Esophagus muscularis mucosa (tissue), 4 donors: Measurements from ENCODE around the gene PPP6R1. TPM values are rescaled to one million over a fixed set of nuclear protein-coding genes. Genes with fewer than 3 reads are reported as not detected.

Experiments used
- DNase-seq: peaks from one replicate; pipeline ENCODE4 v3.0.0-alpha.2; 2017; ENCODE audit errors: extremely low spot score
- H3K27ac ChIP-seq, 4 donors: fragments of 200-600 bp; sonication (generic); replicated peaks in 1 of 4; 1 replicate in 3 of 4; 2 replicates in 1 of 4; pipeline ENCODE4 v1.5.1; 2016 to 2019; ENCODE audit warnings: mild to moderate bottlenecking in 1 of 4
- H3K27me3 ChIP-seq, 4 donors: fragments of 200-600 bp; sonication (generic); one replicate each; pipeline versions ENCODE4 v1.5.1 to v1.6.0; 2016 to 2019
- H3K36me3 ChIP-seq, 4 donors: fragments of 200-600 bp; sonication (generic); one replicate each; pipeline ENCODE4 v1.5.1; 2016 to 2019
- H3K4me1 ChIP-seq, 4 donors: fragments of 200-600 bp; sonication (generic); one replicate each; pipeline ENCODE4 v1.5.1; 2016 to 2019
- H3K4me3 ChIP-seq, 4 donors: fragments of 200-600 bp; sonication (generic); 1 replicate in 2 of 4; 2 replicates in 2 of 4; pipeline ENCODE4 v1.5.1; 2016 to 2019; ENCODE audit warnings: mild to moderate bottlenecking in 4 of 4, moderate library complexity in 1 of 4
- H3K9me3 ChIP-seq, 4 donors: fragments of 200-600 bp; sonication (generic); 1 replicate in 3 of 4; 2 replicates in 1 of 4; pipeline ENCODE4 v1.5.1; 2016 to 2019
- EP300 ChIP-seq: sonication (generic); formaldehyde crosslinking; IDR thresholded peaks from one replicate; pipeline ENCODE4 v1.6.1; 2017; ENCODE audit warnings: antibody characterized with exemption
- POLR2A ChIP-seq: fragments of 450-650 bp; IDR thresholded peaks from one replicate; pipeline ENCODE4 v1.6.1; 2017; ENCODE audit warnings: antibody characterized with exemption, moderate library complexity, mild to moderate bottlenecking, low read depth
- POLR2AphosphoS5 ChIP-seq, 2 donors: sonication (generic); formaldehyde crosslinking; IDR thresholded peaks; one replicate each; pipeline ENCODE4 v1.6.1; 2017; ENCODE audit warnings: antibody characterized with exemption in 2 of 2
- WGBS: methylation state at CpG from one replicate; pipeline ENCODE4 v1.1.5; 2018; 5-methylcytosine and 5-hydroxymethylcytosine counted together
- intact Hi-C: fragments of 100-400 bp; cut with DNase I; formaldehyde crosslinking; loops from one replicate; pipeline ENCODE4 v1.15.1; 2023
- total RNA-seq, 4 donors: library from RNA; depleted of rRNA; stranded (reverse); fragments of >200 nt; gene quantifications; one replicate each; pipeline versions ENCODE4 v1.1.0 to v1.2.1, GENCODE V29; 2016
- TF ChIP-seq, protein P1 (sequence below), 3 experiments: fragments of 200-600 bp in 2 of 3; fragments of 450-650 bp in 1 of 3; sonication (generic) in 2 of 3; IDR thresholded peaks; one replicate each; pipeline ENCODE4 v1.5.1; 2017 to 2019; ENCODE audit warnings: antibody characterized with exemption in 3 of 3, mild to moderate bottlenecking in 2 of 3, moderate library complexity in 1 of 3

The PPP6R1 gene
- total RNA-seq, 4 donors from 2014 or later, result 37.4 to 75.5 (median 45.6) TPM

DNA sequence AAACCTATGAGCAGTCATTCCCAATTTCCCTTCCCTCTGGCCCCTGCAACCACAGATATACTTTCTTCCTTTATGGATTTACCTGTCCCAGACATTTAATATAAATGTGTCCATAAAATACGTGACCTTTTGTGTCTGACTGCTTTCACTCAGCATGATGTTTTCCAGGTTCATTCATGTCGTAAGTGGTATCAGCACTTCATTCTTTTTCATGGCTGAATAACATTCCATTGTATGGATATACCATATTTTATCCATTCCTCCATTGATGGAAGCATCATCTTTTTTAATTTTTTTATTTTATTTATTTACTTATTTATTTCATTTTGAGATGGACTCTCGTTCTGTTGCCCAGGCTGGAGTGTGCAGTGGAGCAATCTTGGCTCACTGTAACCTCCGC, 8.0 kb upstream of the PPP6R1 start:
- Histone ChIP-seq H3K27ac (no peak overlapping the region), H3K4me3 (no peak overlapping the region), H3K36me3 (peaks cover 0 to 64% (median 37%) of the 10 kb centered on the region in 4 donors), H3K4me1 (no peaks in the 10 kb centered on the region), H3K27me3 (no peaks in the 10 kb centered on the region), H3K9me3 (no peaks in the 10 kb centered on the region)
- DNase-seq, result no peak
- intact Hi-C loops, result no loop called here
- TF ChIP-seq, protein P1, sequence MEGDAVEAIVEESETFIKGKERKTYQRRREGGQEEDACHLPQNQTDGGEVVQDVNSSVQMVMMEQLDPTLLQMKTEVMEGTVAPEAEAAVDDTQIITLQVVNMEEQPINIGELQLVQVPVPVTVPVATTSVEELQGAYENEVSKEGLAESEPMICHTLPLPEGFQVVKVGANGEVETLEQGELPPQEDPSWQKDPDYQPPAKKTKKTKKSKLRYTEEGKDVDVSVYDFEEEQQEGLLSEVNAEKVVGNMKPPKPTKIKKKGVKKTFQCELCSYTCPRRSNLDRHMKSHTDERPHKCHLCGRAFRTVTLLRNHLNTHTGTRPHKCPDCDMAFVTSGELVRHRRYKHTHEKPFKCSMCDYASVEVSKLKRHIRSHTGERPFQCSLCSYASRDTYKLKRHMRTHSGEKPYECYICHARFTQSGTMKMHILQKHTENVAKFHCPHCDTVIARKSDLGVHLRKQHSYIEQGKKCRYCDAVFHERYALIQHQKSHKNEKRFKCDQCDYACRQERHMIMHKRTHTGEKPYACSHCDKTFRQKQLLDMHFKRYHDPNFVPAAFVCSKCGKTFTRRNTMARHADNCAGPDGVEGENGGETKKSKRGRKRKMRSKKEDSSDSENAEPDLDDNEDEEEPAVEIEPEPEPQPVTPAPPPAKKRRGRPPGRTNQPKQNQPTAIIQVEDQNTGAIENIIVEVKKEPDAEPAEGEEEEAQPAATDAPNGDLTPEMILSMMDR (IDR thresholded peaks at IDR 0.05), result no peak
- no peak for TF ChIP-seq POLR2AphosphoS5 (IDR thresholded peaks at IDR 0.05)
- no peak for TF ChIP-seq POLR2A
- TF ChIP-seq EP300, result no peak
- 99% methylated on average over 4 of the region's 4 CpGs for WGBS

GRCh38 chr19:55266404-55266803, 7.6 kb upstream of the PPP6R1 start:
- intact Hi-C loops, result no loop called here

GRCh38 chr19:55265723-55266386, 7.0 kb upstream of the PPP6R1 start:
- Histone ChIP-seq H3K27me3 (no peaks in the 10 kb centered on the region), H3K36me3 (peaks cover 0 to 56% (median 29%) of the 10 kb centered on the region in 4 donors), H3K4me3 (no peak overlapping the region), H3K27ac (no peak overlapping the region), H3K4me1 (no peaks in the 10 kb centered on the region), H3K9me3 (no peaks in the 10 kb centered on the region)
- intact Hi-C loops, result loop anchor here (2.0 kb wide), 1 partner anchor 13 kb away; no protein-coding TSS in a partner anchor
- no peak for TF ChIP-seq EP300
- no peak for TF ChIP-seq POLR2AphosphoS5 (IDR thresholded peaks at IDR 0.05)
- TF ChIP-seq, protein P1 (IDR thresholded peaks at IDR 0.05), result no peak
- TF ChIP-seq POLR2A, result no peak
- no peak for DNase-seq
- 91% methylated on average over 12 of the region's 12 CpGs for WGBS

More at GRCh38 chr19:55266404-55266803, 7.6 kb upstream of the PPP6R1 start:
- no peak for TF ChIP-seq POLR2A
- TF ChIP-seq, protein P1 (IDR thresholded peaks at IDR 0.05), result no peak
- no peak for TF ChIP-seq EP300
- no peak for TF ChIP-seq POLR2AphosphoS5 (IDR thresholded peaks at IDR 0.05)
- no peak overlapping the region for H3K27ac ChIP-seq
- H3K4me3 ChIP-seq, result no peak overlapping the region
- peaks cover 0 to 60% (median 34%) of the 10 kb centered on the region in 4 donors for H3K36me3 ChIP-seq
- WGBS, result 93% methylated on average over 3 of the region's 3 CpGs
- no peaks in the 10 kb centered on the region for H3K9me3 ChIP-seq
- H3K27me3 ChIP-seq, result no peaks in the 10 kb centered on the region
- H3K4me1 ChIP-seq, result no peaks in the 10 kb centered on the region
- no peak for DNase-seq

GRCh38 chr19:55265173-55265572, 6.4 kb upstream of the PPP6R1 start:
- WGBS, result 97% methylated on average over 16 of the region's 16 CpGs
- Histone ChIP-seq H3K4me3 (no peak overlapping the region), H3K4me1 (peaks cover 1 to 4% (median 2%) of the 10 kb centered on the region in 4 donors), H3K27ac (no peak overlapping the region), H3K27me3 (no peaks in the 10 kb centered on the region), H3K36me3 (peaks cover 0 to 51% (median 24%) of the 10 kb centered on the region in 4 donors), H3K9me3 (no peaks in the 10 kb centered on the region)
- TF ChIP-seq POLR2A (no peak), EP300 (no peak), POLR2AphosphoS5 (IDR thresholded peaks at IDR 0.05) (no peak)
- TF ChIP-seq, protein P1 (IDR thresholded peaks at IDR 0.05), result no peak
- intact Hi-C loops, result loop anchor here (2.0 kb wide), 1 partner anchor 14 kb away; no protein-coding TSS in a partner anchor
- no peak for DNase-seq
